ENCODE results near the gene RCC2. TPM values are rescaled to one million over a fixed set of nuclear protein-coding genes. Genes with fewer than 3 reads are reported as not detected.

The RCC2 gene
- total RNA-seq, 2 experiments from 2014 or later, result 145 to 147 TPM

- Mint-ChIP-seq H3K4me1 (ENCODE audit: low read depth) (peaks cover 57% of the 10 kb centered on the region), H3K4me3 (no peak overlapping the region), H3K36me3 (ENCODE audit: low read depth) (peaks cover 62% of the 10 kb centered on the region), H3K27me3 (no peaks in the 10 kb centered on the region), H3K9me3 (no peaks in the 10 kb centered on the region), H3K27ac (peak overlapping the region; percentile 25)
- CTCF ChIA-PET, result interaction anchor here (1.0 kb wide), 1 partner anchor 97 kb away, joined by 3 read pairs; no protein-coding TSS in a partner anchor
- intact Hi-C loops (cut with micrococcal nuclease), result no loop called here
- DNase-seq (no peak), ATAC-seq (no peak)
- POLR2A ChIA-PET, result interaction anchor here (0.6 to 2.1 kb wide), 4 partner anchors 9 to 1155 kb away, joined by 3 to 9 read pairs (median 5); no protein-coding TSS in a partner anchor
- no peak for TF ChIP-seq CTCF (IDR thresholded peaks at IDR 0.05)
Measured at GRCh38 chr1:17432412-17432811, 7.1 kb downstream of the RCC2 start.

- H3K27ac Mint-ChIP-seq, result peak overlapping the region; percentile 28
- CTCF ChIA-PET, result interaction anchor here (1.4 kb wide), 1 partner anchor 8 kb away, joined by 4 read pairs; no protein-coding TSS in a partner anchor
- POLR2A ChIA-PET, result interaction anchor here (0.6 to 2.0 kb wide), 4 partner anchors 9 to 27 kb away, joined by 3 to 5 read pairs (median 4); no protein-coding TSS in a partner anchor
- DNase-seq, result no peak
- H3K27me3 Mint-ChIP-seq, result no peaks in the 10 kb centered on the region
- H3K36me3 Mint-ChIP-seq (ENCODE audit: low read depth), result peaks cover 60% of the 10 kb centered on the region
- ATAC-seq, result no peak
- no peaks in the 10 kb centered on the region for H3K9me3 Mint-ChIP-seq
- no peak for TF ChIP-seq CTCF (IDR thresholded peaks at IDR 0.05)
- H3K4me3 Mint-ChIP-seq, result no peak overlapping the region
- peaks cover 39% of the 10 kb centered on the region for H3K4me1 Mint-ChIP-seq (ENCODE audit: low read depth)
- intact Hi-C loops (cut with micrococcal nuclease), result no loop called here
Measured at GRCh38 chr1:17429183-17429582, 10.3 kb downstream of the RCC2 start.

GRCh38 chr1:17427696-17428660, 11.5 kb downstream of the RCC2 start:
- ATAC-seq (no peak), DNase-seq (no peak)
- Mint-ChIP-seq H3K4me1 (ENCODE audit: low read depth) (peaks cover 39% of the 10 kb centered on the region), H3K27me3 (no peaks in the 10 kb centered on the region), H3K4me3 (no peak overlapping the region), H3K9me3 (no peaks in the 10 kb centered on the region), H3K36me3 (ENCODE audit: low read depth) (peaks cover 59% of the 10 kb centered on the region), H3K27ac (peak overlapping the region; percentile 32)
- CTCF ChIA-PET, result interaction anchor here (0.9 kb wide), 1 partner anchor 7 kb away, joined by 3 read pairs; no protein-coding TSS in a partner anchor
- POLR2A ChIA-PET, result interaction anchor here (1.2 to 2.0 kb wide), 2 partner anchors 10 to 13 kb away, joined by 4 to 5 read pairs; no protein-coding TSS in a partner anchor
- TF ChIP-seq CTCF (IDR thresholded peaks at IDR 0.05), result no peak
- intact Hi-C loops (cut with micrococcal nuclease), result no loop called here

GRCh38 chr1:17425806-17426600, 13.5 kb downstream of the RCC2 start:
- Mint-ChIP-seq H3K4me3 (no peak overlapping the region), H3K4me1 (ENCODE audit: low read depth) (peaks cover 38% of the 10 kb centered on the region), H3K36me3 (ENCODE audit: low read depth) (peaks cover 63% of the 10 kb centered on the region), H3K9me3 (no peaks in the 10 kb centered on the region), H3K27me3 (no peaks in the 10 kb centered on the region), H3K27ac (peak overlapping the region; percentile 38)
- CTCF ChIA-PET, result interaction anchor here (1.0 kb wide), 1 partner anchor 49 kb away, joined by 3 read pairs; no protein-coding TSS in a partner anchor
- POLR2A ChIA-PET, result interaction anchor here (1.0 to 3.0 kb wide), 5 partner anchors 9 to 15 kb away, joined by 4 to 15 read pairs (median 4); partner anchors contain the start of gene RCC2
- TF ChIP-seq CTCF (IDR thresholded peaks at IDR 0.05), result no peak
- intact Hi-C loops (cut with micrococcal nuclease), result no loop called here
- ATAC-seq (no peak), DNase-seq (no peak)

All from activated CD8-positive, alpha-beta T cell treated with anti-CD3 and anti-CD28 coated beads for 36 hours (primary cell).